ENCODE data around the gene KIF13A.
"Not testable (repeated sequence)": the region's sequence is repeated elsewhere in the genome, so short reads cannot be mapped to it uniquely, and the experiment has no call there.

KIF13A gene

DNA sequence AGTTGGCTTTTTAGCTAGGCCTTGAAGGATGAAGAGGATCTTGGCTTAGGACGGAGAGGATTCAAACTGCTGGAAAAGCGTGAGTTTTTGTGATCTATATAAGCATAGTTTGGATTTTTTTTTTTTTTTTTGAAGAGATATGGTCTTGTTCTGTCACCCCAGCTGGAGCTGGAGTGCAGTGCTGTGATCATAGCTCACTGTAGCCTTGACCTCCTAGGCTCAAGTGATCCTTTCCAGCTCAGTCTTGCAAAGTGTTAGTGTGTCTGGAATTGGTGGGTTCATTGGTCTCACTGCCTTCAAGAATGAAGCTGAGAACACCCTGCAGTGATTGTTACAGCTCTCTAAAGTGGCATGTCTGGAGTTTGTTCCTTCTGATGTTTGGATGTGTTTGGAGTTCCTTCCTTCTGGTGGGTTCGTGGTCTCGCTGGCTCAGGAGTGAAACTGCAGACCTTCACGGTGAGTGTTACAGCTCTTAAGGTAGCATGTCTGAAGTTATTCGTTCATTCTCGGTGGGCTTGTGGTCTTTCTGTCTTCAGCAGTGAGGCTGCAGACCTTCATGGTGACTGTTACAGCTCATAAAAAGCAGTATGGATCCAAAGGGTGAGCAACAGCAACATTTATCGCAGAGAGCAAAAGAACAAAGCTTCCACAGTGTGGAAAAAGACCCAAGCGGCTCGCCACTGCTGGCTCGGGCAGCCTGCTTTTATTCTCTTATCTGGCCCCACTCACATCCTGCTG is 243.2 kb downstream of the KIF13A start:
- H3K36me3 ChIP-seq = no peaks in the 10 kb centered on the region
- peaks cover 47% of the 10 kb centered on the region for H3K4me1 ChIP-seq
- H3K27me3 ChIP-seq = no peaks in the 10 kb centered on the region
- H3K27ac ChIP-seq = peak overlapping the region; percentile 65
- 0 out of 2 replicates have a peak overlapping the region, but pooled peaks have one; percentile 3 for H3K9ac ChIP-seq
- no peak overlapping the region for H3K4me3 ChIP-seq
- H3K4me2 ChIP-seq = peak overlapping the region; percentile 71
- no peak for TF ChIP-seq Cebpa-rat (IDR thresholded peaks at IDR 0.05)
- no peaks in the 10 kb centered on the region for H4K20me1 ChIP-seq
- peaks cover 10% of the 10 kb centered on the region for H3K9me3 ChIP-seq

DNA sequence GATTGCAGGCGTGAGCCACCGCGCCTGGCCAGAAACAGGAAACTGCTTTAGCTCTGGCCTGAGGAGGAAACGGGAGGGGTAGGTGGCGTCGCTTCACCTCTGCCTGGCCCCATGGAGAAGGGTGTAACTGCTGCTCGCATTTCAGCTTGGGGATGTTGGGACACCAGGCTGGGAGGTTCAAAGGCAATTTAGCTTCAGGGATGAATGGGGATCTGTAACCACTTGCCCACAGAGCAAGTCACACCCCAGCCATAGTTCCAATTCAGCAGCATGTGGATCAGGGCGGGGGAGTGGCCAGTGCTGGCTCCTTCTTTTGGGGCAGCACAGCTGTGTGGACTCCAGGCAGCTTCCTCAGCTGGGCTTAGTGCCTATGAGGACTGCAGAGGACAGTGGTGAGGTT is 245.9 kb downstream of the KIF13A start:
- no peaks in the 10 kb centered on the region for H4K20me1 ChIP-seq
- peaks cover 47% of the 10 kb centered on the region for H3K4me1 ChIP-seq
- peaks cover 30% of the 10 kb centered on the region for H3K9me3 ChIP-seq
- no peaks in the 10 kb centered on the region for H3K27me3 ChIP-seq
- peak overlapping the region; percentile 69 for H3K27ac ChIP-seq
- H3K4me3 ChIP-seq = 0 out of 2 replicates have a peak overlapping the region, but pooled peaks have one; percentile 18
- H3K4me2 ChIP-seq = peak overlapping the region; percentile 82
- no peaks in the 10 kb centered on the region for H3K36me3 ChIP-seq
- no peak overlapping the region for H3K9ac ChIP-seq
- no peak for TF ChIP-seq Cebpa-rat (IDR thresholded peaks at IDR 0.05)

DNA sequence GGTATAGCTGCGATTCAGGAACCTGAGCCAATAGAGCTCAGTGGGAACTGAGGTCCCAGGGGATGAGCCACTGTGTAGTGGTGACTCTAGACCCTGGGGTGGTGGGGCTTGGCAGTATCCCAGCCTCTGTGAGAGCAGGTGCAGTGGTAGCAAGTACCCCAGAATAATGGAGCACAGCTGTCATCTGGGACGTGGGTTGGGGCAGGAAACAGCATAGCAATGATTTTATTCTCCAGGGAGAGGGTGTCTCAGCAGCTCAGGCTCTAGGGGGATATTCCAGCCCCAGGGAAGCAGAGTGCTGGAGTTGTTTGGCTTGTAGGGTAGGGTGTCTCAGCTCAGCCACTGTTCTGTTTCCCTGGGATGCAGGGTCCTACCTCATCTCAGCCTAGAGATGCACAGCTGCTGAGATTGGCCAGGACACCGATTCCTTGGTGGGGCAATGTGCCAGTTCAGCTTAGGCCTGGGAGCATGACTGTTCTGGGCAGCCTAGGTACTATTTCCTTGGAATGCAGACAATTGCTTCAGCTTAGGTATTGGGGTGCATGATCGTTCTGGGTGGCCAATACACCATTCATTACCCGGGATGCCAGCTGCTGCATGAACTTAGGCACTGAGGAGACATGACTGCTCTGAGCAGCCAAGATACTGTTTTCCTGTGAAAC is 246.7 kb downstream of the KIF13A start:
- H3K27ac ChIP-seq = peak overlapping the region; percentile 69; the same call in 1 of the 2 replicates
- H3K4me3 ChIP-seq = no peak overlapping the region
- H3K9me3 ChIP-seq = peaks cover 35% of the 10 kb centered on the region
- H3K4me1 ChIP-seq = peaks cover 47% of the 10 kb centered on the region
- H3K36me3 ChIP-seq = no peaks in the 10 kb centered on the region
- peak overlapping the region; percentile 82 for H3K4me2 ChIP-seq
- H3K27me3 ChIP-seq = no peaks in the 10 kb centered on the region
- no peak for TF ChIP-seq Cebpa-rat (IDR thresholded peaks at IDR 0.05)
- no peaks in the 10 kb centered on the region for H4K20me1 ChIP-seq
- no peak overlapping the region for H3K9ac ChIP-seq

DNA sequence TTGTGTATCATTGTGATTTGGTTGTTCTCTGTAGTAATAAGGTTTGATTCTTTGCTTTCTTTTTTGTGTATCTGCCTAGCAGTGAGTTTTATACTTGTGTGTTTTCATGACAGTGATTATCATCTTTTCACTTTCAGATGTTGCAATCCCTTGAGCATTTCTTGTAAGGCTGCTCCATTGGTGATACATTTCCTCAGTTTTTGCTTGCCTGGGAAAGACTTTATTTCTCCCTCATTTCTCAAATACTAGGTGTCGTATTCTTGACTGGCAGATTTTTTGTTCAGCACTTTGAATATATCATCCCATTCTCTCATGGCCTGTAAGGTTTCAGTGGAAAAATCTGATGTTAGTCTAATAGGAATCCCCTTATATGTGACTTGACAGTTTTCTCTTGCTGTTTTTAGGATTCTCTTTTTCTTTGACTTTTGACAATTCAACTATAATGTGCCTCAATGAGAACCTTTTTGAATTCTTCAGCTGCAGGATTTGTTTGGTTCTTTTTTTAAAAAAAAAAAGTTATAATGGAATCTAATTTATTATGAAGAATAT is 249.7 kb downstream of the KIF13A start:
- Histone ChIP-seq H3K4me3 (no peak overlapping the region), H3K4me2 (no peak overlapping the region), H4K20me1 (no peaks in the 10 kb centered on the region), H3K9ac (no peak overlapping the region), H3K4me1 (peaks cover 28% of the 10 kb centered on the region), H3K27ac (no peak overlapping the region), H3K27me3 (no peaks in the 10 kb centered on the region), H3K36me3 (no peaks in the 10 kb centered on the region), H3K9me3 (peaks cover 31% of the 10 kb centered on the region)
- no peak for TF ChIP-seq Cebpa-rat (IDR thresholded peaks at IDR 0.05)

DNA sequence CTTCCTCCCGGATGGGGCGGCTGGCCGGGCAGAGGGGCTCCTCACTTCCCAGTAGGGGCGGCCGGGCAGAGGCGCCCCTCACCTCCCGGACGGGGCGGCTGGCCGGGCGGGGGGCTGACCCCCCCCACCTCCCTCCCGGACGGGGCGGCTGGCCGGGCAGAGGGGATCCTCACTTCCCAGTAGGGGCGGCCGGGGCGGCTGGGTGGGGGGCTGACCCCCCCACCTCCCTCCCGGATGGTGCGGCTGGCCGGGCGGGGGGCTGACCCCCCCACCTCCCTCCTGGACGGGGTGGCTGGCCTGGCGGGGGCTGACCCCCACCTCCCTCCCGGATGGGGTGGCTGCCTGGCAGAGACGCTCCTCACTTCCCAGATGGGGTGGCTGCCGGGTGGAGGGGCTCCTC is 252.1 kb downstream of the KIF13A start:
- not testable (repeated sequence) for H3K4me3 ChIP-seq

DNA sequence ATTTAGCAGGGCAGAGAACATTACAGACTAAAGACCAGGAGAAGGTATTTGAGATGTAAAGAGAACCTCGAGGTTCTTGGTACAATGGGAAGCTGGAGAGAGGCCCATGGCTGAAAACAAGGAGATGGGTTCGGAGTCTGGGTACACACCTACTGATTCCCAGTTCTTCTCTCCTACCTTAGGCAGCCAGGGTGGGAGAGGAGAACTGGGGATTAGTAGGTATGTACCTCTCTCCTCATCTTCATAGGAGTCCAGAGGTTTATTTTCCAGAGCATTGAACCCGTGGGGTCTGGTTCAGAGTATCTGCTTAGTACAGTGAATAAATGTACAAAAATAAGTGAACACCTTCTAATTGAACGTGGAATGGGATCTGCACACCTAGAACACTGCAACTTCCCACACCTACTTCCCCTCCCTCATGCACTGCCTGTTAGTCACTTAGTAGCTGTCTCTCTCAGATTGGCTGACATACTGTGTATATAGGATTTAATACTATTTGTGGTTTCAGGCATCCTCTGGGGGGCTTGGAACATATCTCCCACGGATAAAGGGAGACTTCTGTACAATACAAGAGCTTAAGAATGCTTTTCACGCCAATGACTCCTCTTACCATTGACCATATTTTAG is 257.2 kb downstream of the KIF13A start:
- Histone ChIP-seq H3K9ac (no peak overlapping the region), H3K36me3 (no peaks in the 10 kb centered on the region), H3K27me3 (no peaks in the 10 kb centered on the region), H3K4me2 (no peak overlapping the region), H4K20me1 (no peaks in the 10 kb centered on the region), H3K27ac (no peak overlapping the region), H3K4me1 (peaks cover 5% of the 10 kb centered on the region), H3K9me3 (peaks cover 14% of the 10 kb centered on the region), H3K4me3 (no peak overlapping the region)
- TF ChIP-seq Cebpa-rat (IDR thresholded peaks at IDR 0.05) = no peak

More for the DNA sequence above, 252.1 kb downstream of the KIF13A start:
- H3K27me3 ChIP-seq, H3K4me1 ChIP-seq, H4K20me1 ChIP-seq, H3K4me2 ChIP-seq, H3K27ac ChIP-seq, H3K9ac ChIP-seq, H3K36me3 ChIP-seq: not testable (repeated sequence)
- peaks cover 31% of the 10 kb centered on the region for H3K9me3 ChIP-seq

DNA sequence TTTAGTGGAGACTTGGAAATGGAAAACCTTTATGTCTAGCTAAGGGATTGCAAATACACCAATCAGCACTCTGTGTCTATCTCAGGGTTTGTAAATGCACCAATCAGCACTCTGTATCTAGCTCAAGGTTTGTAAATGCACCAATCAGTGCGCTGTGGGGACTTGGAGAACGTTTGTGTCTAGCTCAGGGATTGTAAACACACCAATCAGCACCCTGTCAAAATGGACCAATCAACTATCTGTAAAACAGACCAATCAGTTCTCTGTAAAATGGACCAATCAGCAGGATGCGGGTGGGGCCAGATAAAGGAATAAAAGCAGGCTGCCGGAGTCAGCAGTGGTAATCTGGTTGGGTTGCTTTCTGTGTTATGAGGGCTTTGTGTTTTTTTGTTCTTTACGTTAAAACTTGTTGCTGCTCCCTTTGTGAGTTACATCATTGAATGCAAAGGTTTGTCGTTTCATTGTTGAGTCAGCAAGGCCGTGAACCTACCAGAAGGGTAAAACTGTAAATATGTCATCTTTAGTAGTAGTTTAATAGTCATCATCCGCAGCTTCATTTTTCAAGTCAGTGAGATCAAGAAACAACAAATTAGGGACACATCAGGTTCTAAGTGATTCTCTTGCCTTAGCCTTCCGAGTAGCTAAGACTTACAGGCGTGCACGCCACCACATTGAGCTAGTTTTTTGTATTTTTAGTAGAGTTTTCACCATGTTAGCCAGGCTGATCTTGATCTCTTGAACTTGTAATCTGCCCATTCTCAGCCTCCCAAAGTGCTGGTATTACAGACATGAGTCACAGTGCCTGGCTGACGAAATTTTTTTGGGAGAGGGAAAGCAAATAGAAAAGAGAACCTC is 258.0 kb downstream of the KIF13A start:
- no peak for TF ChIP-seq Cebpa-rat (IDR thresholded peaks at IDR 0.05)
- Histone ChIP-seq H3K4me3 (no peak overlapping the region), H3K27ac (no peak overlapping the region), H3K4me2 (no peak overlapping the region), H4K20me1 (no peaks in the 10 kb centered on the region), H3K9me3 (peaks cover 14% of the 10 kb centered on the region), H3K36me3 (no peaks in the 10 kb centered on the region), H3K4me1 (peaks cover 13% of the 10 kb centered on the region), H3K9ac (no peak overlapping the region), H3K27me3 (no peaks in the 10 kb centered on the region)

DNA sequence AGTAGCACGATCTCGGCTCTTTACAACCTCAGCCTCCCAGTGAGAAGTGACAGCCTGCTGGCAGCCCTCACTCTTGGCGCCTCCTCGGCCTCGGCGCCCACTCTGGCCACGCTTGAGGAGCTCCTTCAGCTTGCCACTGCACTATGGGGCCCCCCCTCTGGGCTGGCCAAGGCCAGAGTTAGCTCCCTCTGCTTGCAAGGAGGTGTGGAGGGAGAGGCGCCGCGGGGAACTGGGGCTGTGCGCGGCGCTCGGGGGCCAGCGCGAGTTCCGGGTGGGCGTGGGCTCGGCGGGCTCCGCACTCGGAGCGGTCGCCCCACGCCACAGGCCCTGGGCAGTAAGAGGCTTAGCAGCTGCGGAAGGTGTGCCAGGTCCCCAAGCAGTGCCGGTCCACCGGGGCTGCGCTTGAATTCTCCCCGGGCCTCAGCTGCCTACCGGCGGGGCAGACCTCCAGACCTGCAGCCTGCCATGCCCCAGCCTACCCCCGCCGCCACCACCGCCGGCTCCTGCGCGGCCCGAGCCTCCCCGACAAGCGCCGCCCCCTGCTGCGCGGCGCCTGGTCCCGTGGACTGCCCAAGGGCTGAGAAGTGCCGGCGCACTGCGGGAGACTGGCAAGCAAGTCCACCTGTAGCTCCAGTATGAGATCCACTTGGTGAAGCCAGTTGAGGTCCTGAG is 258.7 kb downstream of the KIF13A start:
- peaks cover 13% of the 10 kb centered on the region for H3K4me1 ChIP-seq
- H3K4me3 ChIP-seq = no peak overlapping the region
- no peaks in the 10 kb centered on the region for H4K20me1 ChIP-seq
- no peaks in the 10 kb centered on the region for H3K27me3 ChIP-seq
- no peak overlapping the region for H3K4me2 ChIP-seq
- peaks cover 14% of the 10 kb centered on the region for H3K9me3 ChIP-seq
- TF ChIP-seq Cebpa-rat (IDR thresholded peaks at IDR 0.05) = no peak
- no peak overlapping the region for H3K9ac ChIP-seq
- no peak overlapping the region for H3K27ac ChIP-seq
- no peaks in the 10 kb centered on the region for H3K36me3 ChIP-seq

DNA sequence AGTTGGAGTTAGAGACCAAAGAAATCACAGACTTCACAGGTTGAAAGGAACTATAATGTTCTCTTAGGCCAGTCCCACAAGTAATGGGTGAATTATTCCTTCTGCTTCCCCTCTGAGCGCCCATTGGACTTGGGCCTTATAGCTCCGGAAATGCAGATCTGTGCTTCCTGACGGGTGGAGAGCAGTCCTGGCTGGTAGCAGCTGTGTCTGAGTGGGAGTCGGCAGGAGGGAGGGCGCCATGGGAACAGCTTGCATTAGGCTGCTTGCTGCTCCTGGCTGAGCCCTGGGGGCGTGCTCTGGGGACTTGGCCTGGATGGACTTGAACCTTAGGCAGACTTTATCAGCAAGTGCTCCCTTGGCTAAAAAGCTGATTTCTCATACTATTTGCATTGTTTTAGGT is 262.4 kb downstream of the KIF13A start:
- Histone ChIP-seq H4K20me1 (no peaks in the 10 kb centered on the region), H3K4me1 (peaks cover 13% of the 10 kb centered on the region), H3K27ac (peak overlapping the region; percentile 14; the same call in 1 of the 2 replicates), H3K9ac (no peak overlapping the region), H3K9me3 (peaks cover 14% of the 10 kb centered on the region), H3K4me2 (peak overlapping the region; percentile 57), H3K27me3 (no peaks in the 10 kb centered on the region), H3K36me3 (no peaks in the 10 kb centered on the region), H3K4me3 (no peak overlapping the region)
- TF ChIP-seq Cebpa-rat (IDR thresholded peaks at IDR 0.05) = no peak

Measured in BLaER1 (cell line).